H1 (cell line): Measurements from ENCODE around the gene COL4A4. TPM values are rescaled to one million over a fixed set of nuclear protein-coding genes. Genes with fewer than 3 reads are reported as not detected.

Source experiments
- CTCF ChIA-PET: fragments of 300-600 bp; sonication (Branson Sonifier 250); formaldehyde crosslinking; loops from one replicate; lab custom pipeline; 2021; ENCODE audit not compliant: partially characterized antibody; lab: Charles Lee
- POLR2A ChIA-PET: fragments of 300-600 bp; sonication (Branson Sonifier 250); formaldehyde crosslinking; loops from one replicate; lab custom pipeline; 2021; ENCODE audit warnings: inconsistent platforms; ENCODE audit not compliant: partially characterized antibody; lab: Charles Lee
- DNase-seq, 2 experiments: peaks; one replicate each; pipeline versions ENCODE4 v3.0.0 to v3.0.0-alpha.2; 2010 to 2022; ENCODE audit warnings: low spot score in 2 of 2, low read depth in 1 of 2, mixed read lengths in 1 of 2
- FAIRE-seq: peaks from 2 replicates; lab custom pipeline; 2011; peaks lifted over from hg19 to GRCh38; lab: Jason Lieb, UNC
- H2AFZ ChIP-seq: 2 replicates; pipeline ENCODE4 v1.8.1; 2012; ENCODE audit warnings: low read length, inconsistent platforms
- H2AK5ac ChIP-seq: 2 replicates; pipeline ENCODE4 v1.6.1; 2013; ENCODE audit warnings: low read depth, low read length
- H2BK120ac ChIP-seq: replicated peaks from 2 replicates; pipeline ENCODE3; 2013; ENCODE audit warnings: low read depth, low read length, inconsistent platforms
- H2BK12ac ChIP-seq: 2 replicates; pipeline ENCODE4 v1.6.1; 2013; ENCODE audit warnings: low read depth, low read length
- H2BK15ac ChIP-seq: 2 replicates; pipeline ENCODE4 v1.6.1; 2013; ENCODE audit warnings: low read length
- H2BK20ac ChIP-seq: 2 replicates; pipeline ENCODE4 v1.6.1; 2013; ENCODE audit warnings: low read length
- H2BK5ac ChIP-seq: 2 replicates; pipeline ENCODE4 v1.6.1; 2013; ENCODE audit warnings: low read depth, low read length
- H3K14ac ChIP-seq: 2 replicates; pipeline ENCODE4 v1.6.1; 2013; ENCODE audit warnings: inconsistent platforms; ENCODE audit not compliant: insufficient read length
- H3K18ac ChIP-seq: 2 replicates; pipeline ENCODE4 v1.6.1; 2013; ENCODE audit warnings: low read length; ENCODE audit errors: extremely low read depth
- H3K23ac ChIP-seq: 2 replicates; pipeline ENCODE4 v1.6.1; 2013; ENCODE audit warnings: inconsistent platforms; ENCODE audit not compliant: insufficient read length
- H3K23me2 ChIP-seq: 2 replicates; pipeline ENCODE4 v1.6.1; 2013; ENCODE audit warnings: low read depth, low read length
- H3K27ac ChIP-seq: 2 replicates; pipeline ENCODE4 v1.6.1; 2011; ENCODE audit warnings: low read depth, low read length, inconsistent platforms
- H3K27me3 ChIP-seq, 4 experiments: replicated peaks in 1 of 4; 1 replicate in 1 of 4; 2 replicates in 3 of 4; pipeline versions ENCODE4 v1.6.1 to v1.8.1; 2011 to 2013; ENCODE audit warnings: low read length in 3 of 4, mild to moderate bottlenecking in 3 of 4, inconsistent platforms in 2 of 4, mixed read lengths in 2 of 4, moderate library complexity in 1 of 4; ENCODE audit not compliant: control insufficient read depth in 3 of 4, insufficient read depth in 3 of 4; ENCODE audit errors: extremely low read depth in 1 of 4
- H3K36me3 ChIP-seq, 4 experiments: 2 replicates each; pipeline versions ENCODE4 v1.6.1 to v1.8.1; 2011 to 2013; ENCODE audit warnings: mild to moderate bottlenecking in 4 of 4, low read length in 3 of 4, moderate library complexity in 2 of 4, control low read depth in 1 of 4, inconsistent platforms in 1 of 4; ENCODE audit not compliant: insufficient read depth in 4 of 4, control insufficient read depth in 2 of 4
- H3K4ac ChIP-seq: replicated peaks from 2 replicates; pipeline ENCODE3; 2013; ENCODE audit warnings: low read length, low read depth, mixed read lengths, inconsistent platforms; ENCODE audit not compliant: insufficient read length
- H3K4me1 ChIP-seq, 4 experiments: replicated peaks in 1 of 4; 1 replicate in 1 of 4; 2 replicates in 3 of 4; pipeline versions ENCODE4 v1.6.1 to v1.8.1; 2011 to 2013; ENCODE audit warnings: low read length in 3 of 4, inconsistent platforms in 2 of 4, mixed read lengths in 1 of 4; ENCODE audit not compliant: insufficient read depth in 4 of 4, control insufficient read depth in 3 of 4
- H3K4me2 ChIP-seq, 2 experiments: 2 replicates each; pipeline versions ENCODE4 v1.6.1 to v1.8.1; 2011 to 2013; ENCODE audit warnings: low read depth in 2 of 2, low read length in 2 of 2, control low read depth in 1 of 2, inconsistent platforms in 1 of 2, mild to moderate bottlenecking in 1 of 2; ENCODE audit not compliant: insufficient read depth in 1 of 2
- H3K4me3 ChIP-seq, 4 experiments: fragments of 200-600, 300-600 bp in 1 of 4; sonication (generic), shearing (Covaris generic), sonication (Bioruptor Twin) in 1 of 4; 2 replicates each; pipeline versions ENCODE4 v1.5.1 to v1.8.1; 2011 to 2016; ENCODE audit warnings: low read length in 4 of 4, low read depth in 3 of 4, control low read depth in 2 of 4, inconsistent platforms in 2 of 4, mild to moderate bottlenecking in 2 of 4, mixed read lengths in 1 of 4, moderate library complexity in 1 of 4; ENCODE audit not compliant: insufficient read depth in 2 of 4; ENCODE audit errors: extremely low read depth in 1 of 4
- H3K56ac ChIP-seq: replicated peaks from 2 replicates; pipeline ENCODE3; 2013; ENCODE audit warnings: low read depth, mild to moderate bottlenecking, mixed read lengths, low read length, inconsistent platforms; ENCODE audit not compliant: insufficient read length
- H3K79me1 ChIP-seq: 2 replicates; pipeline ENCODE4 v1.6.1; 2013; ENCODE audit warnings: low read depth, low read length, control low read depth
- H3K79me2 ChIP-seq, 2 experiments: 2 replicates each; pipeline versions ENCODE4 v1.6.1 to v1.8.1; 2012 to 2013; ENCODE audit warnings: low read length in 2 of 2, mild to moderate bottlenecking in 2 of 2, inconsistent platforms in 1 of 2; ENCODE audit not compliant: insufficient read depth in 2 of 2, control insufficient read depth in 1 of 2
- H3K9ac ChIP-seq, 4 experiments: replicated peaks in 1 of 4; 1 replicate in 1 of 4; 2 replicates in 3 of 4; pipeline versions ENCODE4 v1.6.1 to v1.8.1; 2011 to 2013; ENCODE audit warnings: low read depth in 3 of 4, low read length in 3 of 4, control low read depth in 2 of 4, mild to moderate bottlenecking in 2 of 4, moderate library complexity in 2 of 4, inconsistent platforms in 1 of 4; ENCODE audit errors: extremely low read depth in 1 of 4
- H3K9me3 ChIP-seq, 2 experiments: 2 replicates each; pipeline versions ENCODE4 v1.6.1 to v1.8.1; 2012 to 2013; ENCODE audit warnings: mild to moderate bottlenecking in 2 of 2, moderate library complexity in 2 of 2, control low read depth in 1 of 2, inconsistent platforms in 1 of 2, low read depth in 1 of 2, low read length in 1 of 2, mixed read lengths in 1 of 2; ENCODE audit not compliant: insufficient read depth in 2 of 2
- H4K20me1 ChIP-seq, 2 experiments: replicated peaks in 1 of 2; 2 replicates each; pipeline versions ENCODE3 to v1.8.1; 2011 to 2013; ENCODE audit warnings: inconsistent platforms in 2 of 2, low read length in 2 of 2, mild to moderate bottlenecking in 1 of 2; ENCODE audit not compliant: insufficient read depth in 2 of 2, control insufficient read depth in 1 of 2
- H4K5ac ChIP-seq: 2 replicates; pipeline ENCODE4 v1.6.1; 2013; ENCODE audit warnings: low read length, low read depth, mixed read lengths, inconsistent platforms; ENCODE audit not compliant: insufficient read length
- H4K8ac ChIP-seq: 2 replicates; pipeline ENCODE4 v1.8.0; 2013; ENCODE audit warnings: mild to moderate bottlenecking, moderate library complexity, low read length, inconsistent platforms; ENCODE audit not compliant: insufficient read depth; ENCODE audit errors: extremely low read depth
- H4K91ac ChIP-seq: replicated peaks from 2 replicates; pipeline ENCODE3; 2013; ENCODE audit warnings: low read length, mixed read lengths, inconsistent platforms; ENCODE audit not compliant: insufficient read length
- KDM5A ChIP-seq: fragments of 200-600 bp; IDR thresholded peaks from 2 replicates; pipeline ENCODE4 v1.7.1; 2012; ENCODE audit warnings: mild to moderate bottlenecking, low read length, inconsistent platforms, mixed read lengths
- POLR2A ChIP-seq, 2 experiments: IDR thresholded peaks; 1 replicate in 1 of 2; 2 replicates in 1 of 2; pipeline ENCODE4 v1.6.1; 2011; ENCODE audit warnings: low read depth in 2 of 2, low read length in 2 of 2, mild to moderate bottlenecking in 2 of 2; ENCODE audit errors: control extremely low read depth in 1 of 2
- WGBS, 2 experiments: shearing (Covaris generic) in 1 of 2; methylation state at CpG; one replicate each; pipeline versions ENCODE4 v1.1.6 to v1.1.7; 2013 to 2015; ENCODE audit warnings: low lambda C conversion rate in 2 of 2, mixed read lengths in 2 of 2, inconsistent platforms in 1 of 2, low coverage in 1 of 2, missing lambda C conversion rate in 1 of 2; ENCODE audit not compliant: insufficient replicate concordance in 2 of 2, insufficient coverage in 1 of 2, insufficient read length in 1 of 2; ENCODE audit errors: extremely low coverage in 1 of 2, missing lambda C conversion rate in 1 of 2; 5-methylcytosine and 5-hydroxymethylcytosine counted together
- polyA plus RNA-seq, 7 experiments: library from polyadenylated mRNA; depleted of rRNA in 3 of 7; stranded (reverse) in 5 of 7; unstranded in 2 of 7; fragments of >200 nt in 5 of 7; fragments of 200-250 nt in 2 of 7; gene quantifications; 1 replicate in 5 of 7; 2 replicates in 1 of 7; 4 replicates in 1 of 7; pipeline versions ENCODE4 v1.2.1 to v1.2.3, GENCODE V29; 2011 to 2013; ENCODE audit warnings: missing spikeins in 2 of 7, mixed read lengths in 2 of 7
- total RNA-seq: library from RNA; stranded (reverse); fragmentation: NEBNext Ultra II Directional; extraction: Animal tissue kit (Norgen Biotek cat#: 25700); gene quantifications from 2 replicates; pipeline ENCODE4 v1.2.1, GENCODE V29; 2021

COL4A4 gene
- total and polyA plus RNA-seq, 2 of the 8 experiments (the other 6 are each of a cell fraction or from before 2014, with no cell fraction given): 0.33 to 1.7 TPM

DNA sequence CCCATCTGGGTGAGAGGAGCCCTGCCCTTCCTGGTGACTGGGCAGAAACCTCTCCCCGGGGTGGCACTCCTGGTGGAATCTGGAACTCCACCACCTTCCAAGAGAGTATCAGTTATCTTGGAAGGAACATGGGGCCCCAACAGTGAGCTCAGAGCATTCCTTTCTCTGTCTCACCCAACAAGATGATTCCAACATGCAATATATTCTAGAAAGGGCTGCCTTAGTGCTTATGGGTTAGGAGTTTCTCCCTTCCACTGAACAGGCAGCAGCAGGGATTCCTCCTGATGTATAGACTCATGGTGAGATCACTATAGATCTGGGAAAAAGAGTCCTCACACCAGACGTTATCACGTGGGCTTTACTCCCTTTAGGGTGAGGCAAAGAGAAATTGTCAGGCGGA, 147.1 kb downstream of the COL4A4 start:
- H3K4me2 ChIP-seq: no peak overlapping the region
- FAIRE-seq: no peak
- CTCF ChIA-PET: interaction anchor here (0.6 to 1.1 kb wide), 3 partner anchors 16 to 1992 kb away, joined by 3 to 5 read pairs (median 3); no protein-coding TSS in a partner anchor
- no peak overlapping the region for H3K4me3 ChIP-seq
- DNase-seq: no peak
- H2BK20ac ChIP-seq: no peak overlapping the region
- H4K20me1 ChIP-seq: no peaks in the 10 kb centered on the region
- no peak overlapping the region for H4K91ac ChIP-seq
- no peak overlapping the region for H3K56ac ChIP-seq
- H4K8ac ChIP-seq: no peak overlapping the region
- H3K79me1 ChIP-seq: no peaks in the 10 kb centered on the region
- no peaks in the 10 kb centered on the region for H3K4me1 ChIP-seq
- no peak overlapping the region for H3K18ac ChIP-seq
- POLR2A ChIA-PET: interaction anchor here (0.6 kb wide), 1 partner anchor 8 kb away, joined by 3 read pairs; no protein-coding TSS in a partner anchor
- no peak overlapping the region for H2BK5ac ChIP-seq
- no peaks in the 10 kb centered on the region for H3K79me2 ChIP-seq
- no peaks in the 10 kb centered on the region for H3K23me2 ChIP-seq
- TF ChIP-seq POLR2A (IDR thresholded peaks at IDR 0.05; ENCODE audit: control extremely low read depth in 1 of 2, low read depth in 2 of 2, low read length in 2 of 2) (no peak), KDM5A (no peak)
- H3K23ac ChIP-seq: no peak overlapping the region
- no peaks in the 10 kb centered on the region for H3K27me3 ChIP-seq
- H3K27ac ChIP-seq: no peak overlapping the region; the same call in 1 of the 2 replicates
- WGBS, 2 experiments: 93% methylated on average over 4 of the region's 4 CpGs; no CpG with 5 or more reads in 1 of the 2 experiments
- H3K4ac ChIP-seq: no peak overlapping the region
- no peak overlapping the region for H2AFZ ChIP-seq
- H3K36me3 ChIP-seq: no peaks in the 10 kb centered on the region
- no peak overlapping the region for H2BK120ac ChIP-seq
- H3K9ac ChIP-seq: no peak overlapping the region
- H4K5ac ChIP-seq: no peak overlapping the region
- no peak overlapping the region for H3K14ac ChIP-seq
- no peak overlapping the region for H2BK15ac ChIP-seq
- H2BK12ac ChIP-seq: no peak overlapping the region
- H2AK5ac ChIP-seq: no peak overlapping the region
- no peaks in the 10 kb centered on the region for H3K9me3 ChIP-seq
